NB4 (cell line): ENCODE data around the gene ALOX12.

ENCODE experiments used
- MYC ChIP-seq: IDR thresholded peaks from 2 replicates; pipeline ENCODE4 v1.6.1; 2011; ENCODE audit warnings: low read depth, low read length
- POLR2A ChIP-seq: IDR thresholded peaks from 2 replicates; pipeline ENCODE4 v1.6.1; 2011; ENCODE audit warnings: mild to moderate bottlenecking; ENCODE audit not compliant: insufficient read length; ENCODE audit errors: extremely low read depth
- TF ChIP-seq, protein P1 (sequence below): IDR thresholded peaks from one replicate; pipeline ENCODE4 v1.5.1; 2012; ENCODE audit warnings: low read depth, low read length
- TF ChIP-seq, protein P2 (sequence below): IDR thresholded peaks from 2 replicates; pipeline ENCODE4 v1.6.1; 2011; ENCODE audit warnings: low read depth, low read length

GRCh38 chr17:7025245-7025644 lies 29.4 kb downstream of the ALOX12 start:
- TF ChIP-seq, protein P1, sequence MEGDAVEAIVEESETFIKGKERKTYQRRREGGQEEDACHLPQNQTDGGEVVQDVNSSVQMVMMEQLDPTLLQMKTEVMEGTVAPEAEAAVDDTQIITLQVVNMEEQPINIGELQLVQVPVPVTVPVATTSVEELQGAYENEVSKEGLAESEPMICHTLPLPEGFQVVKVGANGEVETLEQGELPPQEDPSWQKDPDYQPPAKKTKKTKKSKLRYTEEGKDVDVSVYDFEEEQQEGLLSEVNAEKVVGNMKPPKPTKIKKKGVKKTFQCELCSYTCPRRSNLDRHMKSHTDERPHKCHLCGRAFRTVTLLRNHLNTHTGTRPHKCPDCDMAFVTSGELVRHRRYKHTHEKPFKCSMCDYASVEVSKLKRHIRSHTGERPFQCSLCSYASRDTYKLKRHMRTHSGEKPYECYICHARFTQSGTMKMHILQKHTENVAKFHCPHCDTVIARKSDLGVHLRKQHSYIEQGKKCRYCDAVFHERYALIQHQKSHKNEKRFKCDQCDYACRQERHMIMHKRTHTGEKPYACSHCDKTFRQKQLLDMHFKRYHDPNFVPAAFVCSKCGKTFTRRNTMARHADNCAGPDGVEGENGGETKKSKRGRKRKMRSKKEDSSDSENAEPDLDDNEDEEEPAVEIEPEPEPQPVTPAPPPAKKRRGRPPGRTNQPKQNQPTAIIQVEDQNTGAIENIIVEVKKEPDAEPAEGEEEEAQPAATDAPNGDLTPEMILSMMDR: no peak
- no peak for TF ChIP-seq MYC
- no peak for TF ChIP-seq POLR2A
- TF ChIP-seq, protein P2, sequence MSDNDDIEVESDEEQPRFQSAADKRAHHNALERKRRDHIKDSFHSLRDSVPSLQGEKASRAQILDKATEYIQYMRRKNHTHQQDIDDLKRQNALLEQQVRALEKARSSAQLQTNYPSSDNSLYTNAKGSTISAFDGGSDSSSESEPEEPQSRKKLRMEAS: no peak
